ENCODE results near the gene ATG14. TPM values are rescaled to one million over a fixed set of nuclear protein-coding genes. Genes with fewer than 3 reads are reported as not detected.

ATG14 gene
- total and polyA plus RNA-seq, 2 donors (not counting 1 experiment from before 2014, with no cell fraction given): 7.2 to 15.5 TPM

- Mint-ChIP-seq H3K9me3 (ENCODE audit: insufficient read depth) (no peaks in the 10 kb centered on the region), H3K4me3 (no peak overlapping the region), H3K27me3 (no peaks in the 10 kb centered on the region), H3K4me1 (no peaks in the 10 kb centered on the region), H3K27ac (no peak overlapping the region)
- Histone ChIP-seq H3K79me2 (ENCODE audit: control insufficient read depth, insufficient read depth, low read length) (no peaks in the 10 kb centered on the region), H3K4me1 (ENCODE audit: control insufficient read depth in 2 of 2, insufficient read depth in 2 of 2, low read length in 2 of 2) (no peaks in the 10 kb centered on the region), H3K4me3 (ENCODE audit: control extremely low read depth in 1 of 5, extremely low read depth in 1 of 5, insufficient read depth in 1 of 5, low read depth in 2 of 5, low read length in 4 of 5) (no peak overlapping the region), H4K20me1 (ENCODE audit: control insufficient read depth, insufficient read depth, low read length, poor library complexity, severe bottlenecking) (no peaks in the 10 kb centered on the region), H3K4me2 (replicated peaks; ENCODE audit: low read depth, low read length, poor library complexity, severe bottlenecking) (no peak overlapping the region), H3K36me3 (replicated peaks in 1 of 2; ENCODE audit: control extremely low read depth in 1 of 2, control insufficient read depth in 1 of 2, extremely low read depth in 1 of 2, insufficient read depth in 2 of 2, low read length in 1 of 2) (peaks cover 0 to 11% of the 10 kb centered on the region in 2 experiments), H3K9me3 (ENCODE audit: control extremely low read depth in 1 of 3, control insufficient read depth in 2 of 3, insufficient read depth in 1 of 3, low read length in 2 of 3) (no peaks in the 10 kb centered on the region), H2AFZ (ENCODE audit: insufficient read depth, low read depth, low read length, poor library complexity, severe bottlenecking) (no peak overlapping the region), H3K27me3 (replicated peaks in 1 of 4; ENCODE audit: control extremely low read depth in 1 of 4, control insufficient read depth in 3 of 4, insufficient read depth in 4 of 4, low read length in 3 of 4) (no peaks in the 10 kb centered on the region), H3K27ac (ENCODE audit: low read length in 2 of 2) (no peak overlapping the region), H3K9ac (ENCODE audit: low read length) (no peak overlapping the region)
- WGBS (ENCODE audit: insufficient coverage): 100% methylated on average over 1 of the region's 2 CpGs
- no peak for ATAC-seq (ENCODE audit: low read depth)
- TF ChIP-seq CTCF (IDR thresholded peaks at IDR 0.05): no peak
- no peak for TF ChIP-seq EZH2 (IDR thresholded peaks at IDR 0.05; ENCODE audit: borderline replicate concordance, insufficient read depth, low read depth, low read length, poor library complexity, severe bottlenecking)
- DNase-seq: no peak
- POLR2A ChIA-PET: interaction anchor here (0.7 kb wide), 1 partner anchor 90 kb away, joined by 4 read pairs; no protein-coding TSS in a partner anchor
- CTCF ChIA-PET: interaction anchor here (0.7 to 1.8 kb wide), 3 partner anchors 15 to 91 kb away, joined by 3 to 5 read pairs (median 3); no protein-coding TSS in a partner anchor
- intact Hi-C loops (cut with micrococcal nuclease): no loop called here
Measured at GRCh38 chr14:55361190-55361589, 50.4 kb downstream of the ATG14 start.

- no peak for DNase-seq
- TF ChIP-seq EZH2 (IDR thresholded peaks at IDR 0.05; ENCODE audit: borderline replicate concordance, insufficient read depth, low read depth, low read length, poor library complexity, severe bottlenecking) (no peak), CTCF (IDR thresholded peaks at IDR 0.05) (no peak)
- no peak overlapping the region for H3K4me2 ChIP-seq (replicated peaks; ENCODE audit: low read depth, low read length, poor library complexity, severe bottlenecking)
- H3K4me1 ChIP-seq (ENCODE audit: control insufficient read depth in 2 of 2, insufficient read depth in 2 of 2, low read length in 2 of 2): no peaks in the 10 kb centered on the region
- POLR2A ChIA-PET: no interaction called here
- H3K27ac ChIP-seq (ENCODE audit: low read length in 2 of 2): no peak overlapping the region
- Mint-ChIP-seq H3K9me3 (ENCODE audit: insufficient read depth) (no peaks in the 10 kb centered on the region), H3K4me1 (peaks cover 3% of the 10 kb centered on the region), H3K27me3 (no peaks in the 10 kb centered on the region), H3K27ac (no peak overlapping the region), H3K4me3 (no peak overlapping the region)
- H3K4me3 ChIP-seq (ENCODE audit: control extremely low read depth in 1 of 5, extremely low read depth in 1 of 5, insufficient read depth in 1 of 5, low read depth in 2 of 5, low read length in 4 of 5): no peak overlapping the region
- no peaks in the 10 kb centered on the region for H3K9me3 ChIP-seq (ENCODE audit: control extremely low read depth in 1 of 3, control insufficient read depth in 2 of 3, insufficient read depth in 1 of 3, low read length in 2 of 3)
- no peaks in the 10 kb centered on the region for H4K20me1 ChIP-seq (ENCODE audit: control insufficient read depth, insufficient read depth, low read length, poor library complexity, severe bottlenecking)
- WGBS (ENCODE audit: insufficient coverage): no CpG with 5 or more reads among the region's 4 CpGs
- H3K9ac ChIP-seq (ENCODE audit: low read length): no peak overlapping the region
- H3K36me3 ChIP-seq (replicated peaks in 1 of 2; ENCODE audit: control extremely low read depth in 1 of 2, control insufficient read depth in 1 of 2, extremely low read depth in 1 of 2, insufficient read depth in 2 of 2, low read length in 1 of 2): peaks cover 0 to 14% of the 10 kb centered on the region in 2 experiments
- no peak overlapping the region for H2AFZ ChIP-seq (ENCODE audit: insufficient read depth, low read depth, low read length, poor library complexity, severe bottlenecking)
- no peaks in the 10 kb centered on the region for H3K27me3 ChIP-seq (replicated peaks in 1 of 4; ENCODE audit: control extremely low read depth in 1 of 4, control insufficient read depth in 3 of 4, insufficient read depth in 4 of 4, low read length in 3 of 4)
- intact Hi-C loops (cut with micrococcal nuclease): no loop called here
- no peaks in the 10 kb centered on the region for H3K79me2 ChIP-seq (ENCODE audit: control insufficient read depth, insufficient read depth, low read length)
- no peak for ATAC-seq (ENCODE audit: low read depth)
- CTCF ChIA-PET: interaction anchor here (1.2 to 1.6 kb wide), 2 partner anchors 12 to 89 kb away, joined by 4 read pairs; partner anchors contain the start of gene FBXO34
Measured at GRCh38 chr14:55359307-55359706, 52.3 kb downstream of the ATG14 start.
